Measurements from ENCODE around the gene ZNF3. TPM values are rescaled to one million over a fixed set of nuclear protein-coding genes. Genes with fewer than 3 reads are reported as not detected.
"Not testable (repeated sequence)": the region's sequence is repeated elsewhere in the genome, so short reads cannot be mapped to it uniquely, and the experiment has no call there.

ZNF3 gene
- 22.5 and 30.1 TPM in 2 replicates for total RNA-seq

DNA sequence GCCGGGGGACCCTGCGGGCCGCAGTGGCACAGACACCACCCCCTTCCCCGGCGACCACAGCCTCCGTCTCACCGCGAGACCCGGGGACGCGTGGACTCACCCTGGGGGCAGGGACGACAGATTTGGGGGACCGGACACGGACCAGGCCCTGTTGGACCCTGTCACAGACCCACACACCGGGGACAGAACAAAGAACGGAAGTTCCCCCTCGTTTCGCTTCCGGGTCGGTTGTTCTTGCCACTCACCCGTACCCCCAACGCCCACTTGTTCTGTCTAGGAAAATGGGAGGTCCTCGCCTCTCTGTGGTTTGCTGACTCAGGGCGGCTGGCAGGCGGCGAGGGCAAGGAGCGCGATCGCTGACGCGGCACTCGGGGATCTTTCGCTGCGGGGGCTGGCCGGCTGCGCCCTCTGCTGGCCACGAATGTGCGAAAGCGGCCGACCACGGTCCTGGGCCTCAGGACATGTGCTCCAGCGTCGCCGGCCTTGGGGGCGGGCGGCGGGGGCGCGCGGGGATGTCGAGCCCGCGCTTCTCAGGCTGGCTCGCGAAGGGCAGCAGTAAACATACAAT lies at the start of gene ZNF3:
Gene ZNF3 (minus strand): TSS at position 189 of the 568 bp plus-strand sequence. CDS start 4,366 bp downstream, outside the sequence.
- peak; percentile 97 to 99 for DNase-seq (ENCODE audit: low read depth in 2 of 2)

DNA sequence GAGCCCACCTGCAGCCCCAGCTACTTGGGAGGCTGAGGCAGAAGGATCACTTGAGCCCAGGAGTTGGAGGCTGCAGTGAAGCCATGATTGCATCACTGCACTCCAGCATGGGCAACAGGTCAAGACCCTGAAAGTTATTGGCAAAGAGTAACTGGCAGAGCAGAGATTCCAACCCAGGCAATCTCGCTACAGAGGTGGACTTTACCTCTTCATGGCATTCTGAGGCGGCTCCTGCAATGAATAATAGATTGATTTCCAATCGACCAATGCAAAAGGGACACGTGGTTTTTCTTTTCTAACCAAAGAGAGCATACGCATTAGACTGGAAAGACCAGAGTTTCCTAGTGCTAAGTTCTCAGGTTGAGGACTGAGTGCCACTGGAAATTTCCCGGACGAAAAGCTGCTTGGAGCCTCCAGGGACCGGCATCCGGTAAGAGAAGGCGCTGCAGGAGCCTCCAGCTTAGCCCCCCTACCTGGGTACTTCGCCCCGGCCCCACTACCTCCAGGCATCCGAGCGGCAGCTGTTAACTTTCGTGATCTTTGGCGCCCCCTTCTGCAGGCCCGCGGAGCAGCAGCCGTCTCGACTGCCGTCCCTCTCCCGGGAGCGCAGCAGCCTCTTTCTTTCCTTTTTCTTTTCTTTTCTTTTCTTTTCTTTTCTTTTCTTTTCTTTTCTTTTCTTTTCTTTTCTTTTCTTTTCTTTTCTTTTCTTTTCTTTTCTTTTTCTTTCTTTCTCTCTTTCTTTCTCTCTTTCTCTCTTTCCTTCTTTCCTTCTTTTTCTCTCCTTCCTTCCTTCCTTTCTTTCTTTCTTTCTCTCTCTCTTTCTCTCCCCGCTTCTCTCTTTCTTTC lies 49.3 kb upstream of the ZNF3 start:
- DNase-seq (ENCODE audit: low read depth in 2 of 2) = peak in 1 of 2 donors; percentile 56

- DNase-seq (ENCODE audit: low read depth in 2 of 2) = not testable (repeated sequence)
These were observed 48.7 kb upstream of the ZNF3 start for GRCh38 chr7:100130220-100130607.

DNA sequence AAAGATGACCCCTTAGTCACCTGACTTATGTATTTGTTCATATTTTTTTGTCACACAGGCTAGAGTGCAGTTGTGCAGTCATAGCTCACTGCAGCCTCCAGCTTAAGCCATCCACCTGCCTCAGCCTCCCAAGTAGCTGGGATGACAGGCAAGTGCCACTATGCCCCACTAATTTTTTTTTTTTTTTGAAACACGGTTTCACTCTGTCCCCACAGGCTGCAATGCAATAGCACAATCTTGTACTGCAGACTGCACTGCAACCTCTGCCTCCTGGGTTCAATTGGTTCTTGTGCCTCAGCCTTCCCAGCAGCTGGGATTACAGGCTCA lies 47.1 kb upstream of the ZNF3 start:
- no peak for DNase-seq (ENCODE audit: low read depth in 2 of 2)

GRCh38 chr7:100127866-100128636 lies 46.5 kb upstream of the ZNF3 start:
- DNase-seq (ENCODE audit: low read depth in 2 of 2) = peak in 1 of 2 donors; percentile 16

- DNase-seq (ENCODE audit: low read depth in 2 of 2) = peak; percentile 82 to 94
These were observed 45.7 kb upstream of the ZNF3 start, which contains the start of gene MBLAC1 for GRCh38 chr7:100126931-100127865. TSS of gene MBLAC1 (plus strand) at chr7:100126967. CDS start at chr7:100127396, 429 bp downstream.

GRCh38 chr7:100126239-100126930 lies 44.9 kb upstream of the ZNF3 start:
- DNase-seq (ENCODE audit: low read depth in 2 of 2) = no peak

- no peak for DNase-seq (ENCODE audit: low read depth in 2 of 2)
These were observed 43.0 kb upstream of the ZNF3 start for GRCh38 chr7:100124301-100125230.

GRCh38 chr7:100122568-100122967 lies 41.0 kb upstream of the ZNF3 start:
- no peak for DNase-seq (ENCODE audit: low read depth in 2 of 2)

DNA sequence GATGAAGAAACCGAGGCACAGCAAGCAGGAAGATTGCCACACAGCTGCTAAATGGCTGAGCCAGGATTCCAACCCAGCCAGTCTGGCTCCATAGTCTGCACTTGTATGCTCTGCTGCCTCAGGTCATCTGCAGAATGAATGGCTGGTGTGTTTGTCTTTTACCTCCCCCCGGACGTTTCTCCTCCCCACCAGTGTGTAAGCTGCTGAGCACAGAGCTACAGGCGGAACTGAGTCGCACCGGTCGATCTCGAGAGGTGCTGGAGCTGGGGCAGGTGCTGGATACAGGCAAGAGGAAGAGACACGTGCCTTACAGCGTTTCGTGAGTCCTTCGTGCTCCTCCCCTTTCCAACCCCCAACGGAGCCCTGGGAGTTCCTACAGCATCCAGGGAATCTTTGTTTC lies 40.5 kb upstream of the ZNF3 start:
- DNase-seq (ENCODE audit: low read depth in 2 of 2) = no peak

DNA sequence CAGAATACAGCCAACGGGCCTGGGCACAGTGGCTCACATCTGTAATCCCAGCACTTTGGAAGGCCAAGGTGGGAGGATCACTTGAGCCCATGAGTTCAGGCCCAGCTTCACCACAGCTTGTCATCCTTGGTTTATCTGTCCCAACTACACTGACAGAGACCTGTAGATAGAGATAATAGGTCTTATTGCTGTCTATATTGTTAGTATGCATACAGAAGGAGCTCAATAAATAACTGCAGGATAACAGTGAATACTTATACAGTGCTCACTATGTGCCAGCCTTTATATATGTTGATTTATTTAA lies 39.2 kb upstream of the ZNF3 start:
- DNase-seq (ENCODE audit: low read depth in 2 of 2) = no peak

- DNase-seq (ENCODE audit: low read depth in 2 of 2) = no peak
These were observed 38.6 kb upstream of the ZNF3 start for GRCh38 chr7:100119970-100120732.

- peak; percentile 90 to 96 for DNase-seq (ENCODE audit: low read depth in 2 of 2)
These were observed 37.8 kb upstream of the ZNF3 start, which contains the start of the genes CNPY4 and TAF6 for GRCh38 chr7:100119072-100119969. TSS of gene CNPY4 (plus strand) at chr7:100119634. CDS start at chr7:100119745, 111 bp downstream. TSS of gene TAF6 (minus strand) at chr7:100119358. CDS start at chr7:100114209, 5,149 bp downstream.

DNA sequence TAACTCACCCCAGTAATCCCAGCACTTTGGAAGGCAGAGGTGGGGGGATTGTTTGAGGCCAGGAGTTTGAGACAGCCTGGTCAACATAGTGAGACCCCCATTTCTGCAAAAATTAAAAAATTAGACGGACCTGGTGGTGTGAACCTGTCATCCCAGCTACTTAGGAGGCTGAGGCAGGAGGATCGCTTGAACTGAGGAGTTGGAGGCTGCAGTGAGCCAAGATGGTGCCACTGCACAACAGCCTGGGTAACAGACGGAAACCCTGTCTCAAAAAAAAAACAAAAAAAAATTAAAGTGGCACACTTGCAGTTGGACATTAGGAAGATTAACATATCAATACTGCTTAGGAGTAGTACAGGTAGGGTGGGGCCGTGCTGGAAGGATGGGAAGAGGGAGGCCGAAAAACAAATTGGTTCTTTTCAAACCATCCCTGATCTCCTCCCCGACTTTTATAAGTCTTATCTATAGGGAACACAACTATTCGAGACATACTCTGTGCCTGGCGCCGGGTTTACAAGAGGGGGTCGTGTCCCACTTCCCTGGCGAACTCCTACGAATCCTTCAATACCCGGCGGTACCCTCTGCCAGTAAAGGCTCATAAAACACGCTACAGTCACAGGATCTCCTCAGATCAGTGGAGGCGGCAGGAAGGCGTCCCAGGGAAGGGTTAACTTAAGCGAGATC lies 37.0 kb upstream of the ZNF3 start:
- DNase-seq (ENCODE audit: low read depth in 2 of 2) = no peak

DNA sequence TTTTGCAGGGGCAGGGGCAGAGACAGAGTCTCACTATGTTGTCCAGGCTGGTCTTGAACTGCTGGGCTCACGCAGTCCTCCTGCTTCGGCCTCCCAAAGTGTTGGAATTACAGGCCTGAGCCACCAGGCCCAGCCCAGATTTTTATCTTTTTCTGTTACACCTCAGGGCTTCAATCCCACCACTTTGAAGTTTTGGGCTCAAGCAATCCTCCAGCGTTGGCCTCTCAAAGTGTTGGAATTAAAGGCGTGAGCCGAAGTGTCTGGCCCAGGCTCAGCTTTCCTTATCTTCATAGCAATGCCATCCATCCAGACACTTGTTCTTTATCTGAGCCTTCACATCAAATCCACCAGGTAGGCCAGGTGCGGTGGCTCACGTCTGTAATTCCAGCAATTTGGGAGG lies 33.5 kb upstream of the ZNF3 start:
- no peak for DNase-seq (ENCODE audit: low read depth in 2 of 2)

DNA sequence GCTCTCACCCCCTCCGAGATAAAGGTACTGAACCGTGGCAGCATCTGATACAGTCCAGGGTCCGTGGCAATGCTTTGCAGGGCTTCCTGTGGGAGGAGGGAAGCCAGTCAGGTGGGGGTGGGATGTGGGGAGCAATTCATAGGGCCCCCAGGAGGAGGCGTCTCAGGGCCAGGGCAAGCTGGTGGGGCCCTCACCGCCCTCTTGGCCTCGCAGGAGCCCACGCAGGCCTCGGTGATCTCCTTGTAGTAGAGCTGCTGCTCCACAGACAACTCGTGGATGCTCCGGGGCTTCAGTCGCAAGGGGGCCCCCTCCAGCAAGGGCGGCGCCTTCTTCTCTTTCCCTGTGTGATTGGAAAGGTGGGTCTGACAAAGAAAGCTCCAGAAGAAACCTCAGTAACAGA lies 30.4 kb upstream of the ZNF3 start:
- DNase-seq (ENCODE audit: low read depth in 2 of 2) = no peak

- no peak for DNase-seq (ENCODE audit: low read depth in 2 of 2)
These were observed 29.6 kb upstream of the ZNF3 start for GRCh38 chr7:100111156-100111555.
